Keratinocyte (primary cell): Measurements from ENCODE around the gene KRCC1. TPM values are rescaled to one million over a fixed set of nuclear protein-coding genes. Genes with fewer than 3 reads are reported as not detected.

Experiments used
- DNase-seq: peaks from one replicate; pipeline ENCODE4 v3.0.0-alpha.2; 2011; ENCODE audit warnings: low read depth, missing footprints, low spot score
- FAIRE-seq: peaks from 2 replicates; lab custom pipeline; 2011; peaks lifted over from hg19 to GRCh38; lab: Jason Lieb, UNC
- H2AFZ ChIP-seq: 2 replicates; pipeline ENCODE4 v1.6.0; 2012; ENCODE audit warnings: low read length, control low read depth, inconsistent platforms; ENCODE audit not compliant: control insufficient read depth
- H3K27ac ChIP-seq: 2 replicates; pipeline ENCODE4 v1.5.1; 2011; ENCODE audit warnings: low read length; ENCODE audit not compliant: control insufficient read depth, insufficient read depth
- H3K27me3 ChIP-seq: 3 replicates; pipeline ENCODE4 v1.6.0; 2011; ENCODE audit warnings: low read length; ENCODE audit not compliant: control insufficient read depth, insufficient read depth; ENCODE audit errors: extremely low read depth
- H3K36me3 ChIP-seq, 2 experiments: 2 replicates in 1 of 2; 3 replicates in 1 of 2; pipeline ENCODE4 v1.5.1; 2011; ENCODE audit warnings: low read length in 2 of 2, mild to moderate bottlenecking in 1 of 2; ENCODE audit not compliant: control insufficient read depth in 2 of 2, insufficient read depth in 2 of 2; ENCODE audit errors: extremely low read depth in 1 of 2
- H3K4me1 ChIP-seq: 3 replicates; pipeline ENCODE4 v1.5.1; 2011; ENCODE audit warnings: low read length; ENCODE audit not compliant: control insufficient read depth, insufficient read depth; ENCODE audit errors: extremely low read depth
- H3K4me2 ChIP-seq: 3 replicates; pipeline ENCODE4 v1.6.0; 2011; ENCODE audit warnings: low read depth, low read length; ENCODE audit not compliant: control insufficient read depth, insufficient read depth; ENCODE audit errors: extremely low read depth
- H3K4me3 ChIP-seq, 3 experiments: fragments of 200-600 bp in 1 of 3; sonication (generic) in 1 of 3; 2 replicates in 2 of 3; 3 replicates in 1 of 3; pipeline ENCODE4 v1.5.1; 2011 to 2016; ENCODE audit warnings: low read length in 3 of 3, mild to moderate bottlenecking in 3 of 3, control low read depth in 2 of 3, inconsistent platforms in 1 of 3, low read depth in 1 of 3, mixed read lengths in 1 of 3, mixed run types in 1 of 3, moderate library complexity in 1 of 3; ENCODE audit not compliant: control insufficient read depth in 2 of 3, insufficient read depth in 2 of 3; ENCODE audit errors: extremely low read depth in 1 of 3
- H3K79me2 ChIP-seq: 2 replicates; pipeline ENCODE4 v1.6.0; 2012; ENCODE audit warnings: low read length; ENCODE audit not compliant: control insufficient read depth, insufficient read depth
- H3K9ac ChIP-seq: 3 replicates; pipeline ENCODE4 v1.6.0; 2011; ENCODE audit warnings: low read length; ENCODE audit not compliant: control insufficient read depth, insufficient read depth; ENCODE audit errors: extremely low read depth
- H3K9me1 ChIP-seq: 3 replicates; pipeline ENCODE4 v1.6.0; 2011; ENCODE audit warnings: low read length; ENCODE audit not compliant: control insufficient read depth, insufficient read depth; ENCODE audit errors: extremely low read depth
- H3K9me3 ChIP-seq: 2 replicates; pipeline ENCODE4 v1.5.1; 2012; ENCODE audit warnings: low read depth, low read length; ENCODE audit not compliant: control insufficient read depth
- H4K20me1 ChIP-seq: 3 replicates; pipeline ENCODE4 v1.6.0; 2011; ENCODE audit warnings: low read length; ENCODE audit not compliant: control insufficient read depth, insufficient read depth; ENCODE audit errors: extremely low read depth
- CTCF ChIP-seq, 3 experiments: IDR thresholded peaks in 1 of 3; conservative IDR thresholded peaks in 1 of 3; optimal IDR thresholded peaks in 1 of 3; 2 replicates in 2 of 3; 3 replicates in 1 of 3; pipeline versions ENCODE3 to v1.5.1; 2011; ENCODE audit warnings: low read length in 3 of 3, mild to moderate bottlenecking in 3 of 3, moderate library complexity in 2 of 3, control low read depth in 1 of 3, inconsistent platforms in 1 of 3; ENCODE audit not compliant: insufficient read depth in 2 of 3; ENCODE audit errors: extremely low read depth in 1 of 3
- EZH2 ChIP-seq: IDR thresholded peaks from one replicate; pipeline ENCODE4 v1.6.1; 2012; ENCODE audit warnings: inconsistent platforms, mild to moderate bottlenecking, low read length, moderate library complexity
- dilution Hi-C: fragments of 300-500 bp; cut with MboI; formaldehyde crosslinking; loops from one replicate; pipeline ENCODE4 v1.7.0; 2020; ENCODE audit warnings: low sequenced_read_pairs; ENCODE audit not compliant: extremely low pct_ligation_motif_present
- polyA plus RNA-seq, 5 experiments: library from polyadenylated mRNA; depleted of rRNA in 3 of 5; stranded (reverse) in 3 of 5; stranded (forward) in 1 of 5; unstranded in 1 of 5; fragments of >200 nt; gene quantifications; 1 replicate in 1 of 5; 2 replicates in 3 of 5; 3 replicates in 1 of 5; pipeline versions ENCODE4 v1.2.1 to v1.2.3, GENCODE V29; 2011 to 2012; ENCODE audit warnings: missing spikeins in 2 of 5, low read depth in 1 of 5, low replicate concordance in 1 of 5

KRCC1 gene
- polyA plus RNA-seq, 1 donor (not counting 4 experiments of a cell fraction or from before 2014, with no cell fraction given), result 21.1 TPM

GRCh38 chr2:88058191-88058590, 2.6 kb upstream of the KRCC1 start:
- DNase-seq (no peak), FAIRE-seq (no peak)
- Histone ChIP-seq H4K20me1 (no peaks in the 10 kb centered on the region), H3K36me3 (no peaks in the 10 kb centered on the region), H3K4me2 (no peak overlapping the region), H3K4me1 (peaks cover 14% of the 10 kb centered on the region), H3K27me3 (no peaks in the 10 kb centered on the region), H3K9me1 (no peaks in the 10 kb centered on the region), H3K9ac (no peak overlapping the region), H3K79me2 (peaks cover 17% of the 10 kb centered on the region), H3K27ac (no peak overlapping the region), H3K9me3 (no peaks in the 10 kb centered on the region), H3K4me3 (no peak overlapping the region), H2AFZ (no peak overlapping the region)
- dilution Hi-C loops, result no loop called here
- TF ChIP-seq CTCF (optimal IDR thresholded peaks at IDR 0.05 in 1 of 3, IDR thresholded peaks at IDR 0.05 in 1 of 3, conservative IDR thresholded peaks at IDR 0.05 in 1 of 3; ENCODE audit: extremely low read depth in 1 of 3, insufficient read depth in 2 of 3, low read length in 3 of 3), result no peak
- no peak for TF ChIP-seq EZH2

GRCh38 chr2:88057437-88057844, 1.9 kb upstream of the KRCC1 start:
- dilution Hi-C loops, result no loop called here
- no peak overlapping the region for H3K4me3 ChIP-seq
- H3K27me3 ChIP-seq, result no peaks in the 10 kb centered on the region
- peaks cover 20% of the 10 kb centered on the region for H3K79me2 ChIP-seq
- DNase-seq, result no peak
- no peak overlapping the region for H3K4me2 ChIP-seq
- H3K9ac ChIP-seq, result no peak overlapping the region
- H3K9me1 ChIP-seq, result no peaks in the 10 kb centered on the region
- no peak for FAIRE-seq
- H2AFZ ChIP-seq, result no peak overlapping the region
- H3K4me1 ChIP-seq, result peaks cover 14% of the 10 kb centered on the region
- no peaks in the 10 kb centered on the region for H3K9me3 ChIP-seq
- H3K36me3 ChIP-seq, result no peaks in the 10 kb centered on the region
- no peak overlapping the region for H3K27ac ChIP-seq
- TF ChIP-seq CTCF (optimal IDR thresholded peaks at IDR 0.05 in 1 of 3, IDR thresholded peaks at IDR 0.05 in 1 of 3, conservative IDR thresholded peaks at IDR 0.05 in 1 of 3; ENCODE audit: extremely low read depth in 1 of 3, insufficient read depth in 2 of 3, low read length in 3 of 3), result no peak
- no peak for TF ChIP-seq EZH2
- no peaks in the 10 kb centered on the region for H4K20me1 ChIP-seq
